Measurements from ENCODE around the gene DGKI. TPM values are rescaled to one million over a fixed set of nuclear protein-coding genes. Genes with fewer than 3 reads are reported as not detected.

The DGKI gene
- total and polyA plus RNA-seq, 2 donors (not counting 1 experiment from before 2014, with no cell fraction given) = 0.74 to 2.1 TPM

- no peak overlapping the region for H2AFZ ChIP-seq (ENCODE audit: low read length)
- peak in 1 of 2 donors; percentile 56 for DNase-seq (ENCODE audit: low read depth in 2 of 2)
- no peaks in the 10 kb centered on the region for H3K36me3 ChIP-seq (ENCODE audit: control insufficient read depth, insufficient read depth, low read length)
- no peaks in the 10 kb centered on the region for H3K4me1 ChIP-seq (ENCODE audit: control insufficient read depth, extremely low read depth, insufficient read depth, low read length)
- H3K79me2 ChIP-seq (ENCODE audit: control insufficient read depth, insufficient read depth, low read length) = no peaks in the 10 kb centered on the region
- no peak overlapping the region for H3K4me3 ChIP-seq (replicated peaks in 1 of 4; ENCODE audit: control extremely low read depth in 1 of 4, insufficient read depth in 1 of 4, low read depth in 3 of 4, low read length in 4 of 4)
- H4K20me1 ChIP-seq (ENCODE audit: control insufficient read depth, extremely low read depth, insufficient read depth, low read length) = no peaks in the 10 kb centered on the region
- TF ChIP-seq EZH2 (IDR thresholded peaks at IDR 0.05; ENCODE audit: low read length, missing control alignments) = no peak
- TF ChIP-seq, protein P1, sequence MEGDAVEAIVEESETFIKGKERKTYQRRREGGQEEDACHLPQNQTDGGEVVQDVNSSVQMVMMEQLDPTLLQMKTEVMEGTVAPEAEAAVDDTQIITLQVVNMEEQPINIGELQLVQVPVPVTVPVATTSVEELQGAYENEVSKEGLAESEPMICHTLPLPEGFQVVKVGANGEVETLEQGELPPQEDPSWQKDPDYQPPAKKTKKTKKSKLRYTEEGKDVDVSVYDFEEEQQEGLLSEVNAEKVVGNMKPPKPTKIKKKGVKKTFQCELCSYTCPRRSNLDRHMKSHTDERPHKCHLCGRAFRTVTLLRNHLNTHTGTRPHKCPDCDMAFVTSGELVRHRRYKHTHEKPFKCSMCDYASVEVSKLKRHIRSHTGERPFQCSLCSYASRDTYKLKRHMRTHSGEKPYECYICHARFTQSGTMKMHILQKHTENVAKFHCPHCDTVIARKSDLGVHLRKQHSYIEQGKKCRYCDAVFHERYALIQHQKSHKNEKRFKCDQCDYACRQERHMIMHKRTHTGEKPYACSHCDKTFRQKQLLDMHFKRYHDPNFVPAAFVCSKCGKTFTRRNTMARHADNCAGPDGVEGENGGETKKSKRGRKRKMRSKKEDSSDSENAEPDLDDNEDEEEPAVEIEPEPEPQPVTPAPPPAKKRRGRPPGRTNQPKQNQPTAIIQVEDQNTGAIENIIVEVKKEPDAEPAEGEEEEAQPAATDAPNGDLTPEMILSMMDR (conservative IDR thresholded peaks at IDR 0.05 in 1 of 2, IDR thresholded peaks at IDR 0.05 in 1 of 2; ENCODE audit: low read depth in 1 of 2, low read length in 2 of 2) = no peak
- no peak overlapping the region for H3K9ac ChIP-seq (ENCODE audit: insufficient read depth, low read length)
- H3K27ac ChIP-seq (ENCODE audit: insufficient read depth, low read length) = no peak overlapping the region
- no peak overlapping the region for H3K4me2 ChIP-seq (ENCODE audit: extremely low read depth, insufficient read depth, low read length)
- H3K27me3 ChIP-seq (ENCODE audit: control insufficient read depth, insufficient read depth, low read length) = no peaks in the 10 kb centered on the region
- no peaks in the 10 kb centered on the region for H3K9me3 ChIP-seq (ENCODE audit: control insufficient read depth, insufficient read depth, low read depth, low read length)
Observed at GRCh38 chr7:137734221-137734620, 112.6 kb downstream of the DGKI start.

- TF ChIP-seq, protein P1 (conservative IDR thresholded peaks at IDR 0.05 in 1 of 2, IDR thresholded peaks at IDR 0.05 in 1 of 2; ENCODE audit: low read depth in 1 of 2, low read length in 2 of 2) = no peak
- TF ChIP-seq EZH2 (IDR thresholded peaks at IDR 0.05; ENCODE audit: low read length, missing control alignments) = no peak
- H2AFZ ChIP-seq (ENCODE audit: low read length) = no peak overlapping the region
- no peaks in the 10 kb centered on the region for H4K20me1 ChIP-seq (ENCODE audit: control insufficient read depth, extremely low read depth, insufficient read depth, low read length)
- no peaks in the 10 kb centered on the region for H3K27me3 ChIP-seq (ENCODE audit: control insufficient read depth, insufficient read depth, low read length)
- no peaks in the 10 kb centered on the region for H3K79me2 ChIP-seq (ENCODE audit: control insufficient read depth, insufficient read depth, low read length)
- no peak overlapping the region for H3K27ac ChIP-seq (ENCODE audit: insufficient read depth, low read length)
- DNase-seq (ENCODE audit: low read depth in 2 of 2) = no peak
- no peaks in the 10 kb centered on the region for H3K36me3 ChIP-seq (ENCODE audit: control insufficient read depth, insufficient read depth, low read length)
- H3K9me3 ChIP-seq (ENCODE audit: control insufficient read depth, insufficient read depth, low read depth, low read length) = no peaks in the 10 kb centered on the region
- no peak overlapping the region for H3K9ac ChIP-seq (ENCODE audit: insufficient read depth, low read length)
- no peak overlapping the region for H3K4me2 ChIP-seq (ENCODE audit: extremely low read depth, insufficient read depth, low read length)
- H3K4me1 ChIP-seq (ENCODE audit: control insufficient read depth, extremely low read depth, insufficient read depth, low read length) = no peaks in the 10 kb centered on the region
- no peak overlapping the region for H3K4me3 ChIP-seq (replicated peaks in 1 of 4; ENCODE audit: control extremely low read depth in 1 of 4, insufficient read depth in 1 of 4, low read depth in 3 of 4, low read length in 4 of 4)
Observed at GRCh38 chr7:137732168-137732567, 114.6 kb downstream of the DGKI start.

DNA sequence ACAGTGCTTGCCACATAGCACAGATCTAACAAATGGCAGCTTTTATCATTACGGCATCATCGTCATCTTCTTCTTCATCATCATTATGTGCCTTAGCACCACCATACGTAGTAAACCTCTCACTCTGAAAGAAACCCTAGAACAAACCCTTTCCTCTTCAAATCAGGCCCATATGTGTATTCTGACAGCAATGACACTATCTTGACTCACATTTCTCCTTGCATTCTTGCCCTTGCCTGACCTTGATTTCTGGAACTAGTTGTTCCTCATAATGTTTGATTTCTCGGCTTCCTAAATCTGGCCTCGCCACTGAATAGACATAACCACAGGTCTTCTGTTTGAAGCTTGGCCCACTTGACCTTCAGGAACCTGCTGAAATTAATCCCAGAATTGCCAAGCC, 115.3 kb downstream of the DGKI start:
- no peak overlapping the region for H3K4me2 ChIP-seq (ENCODE audit: extremely low read depth, insufficient read depth, low read length)
- peak; percentile 13 to 45 for DNase-seq (ENCODE audit: low read depth in 2 of 2)
- no peak overlapping the region for H3K9ac ChIP-seq (ENCODE audit: insufficient read depth, low read length)
- H3K27me3 ChIP-seq (ENCODE audit: control insufficient read depth, insufficient read depth, low read length) = no peaks in the 10 kb centered on the region
- no peak overlapping the region for H3K27ac ChIP-seq (ENCODE audit: insufficient read depth, low read length)
- H3K4me1 ChIP-seq (ENCODE audit: control insufficient read depth, extremely low read depth, insufficient read depth, low read length) = no peaks in the 10 kb centered on the region
- TF ChIP-seq, protein P1 (conservative IDR thresholded peaks at IDR 0.05 in 1 of 2, IDR thresholded peaks at IDR 0.05 in 1 of 2; ENCODE audit: low read depth in 1 of 2, low read length in 2 of 2) = no peak
- TF ChIP-seq EZH2 (IDR thresholded peaks at IDR 0.05; ENCODE audit: low read length, missing control alignments) = no peak
- no peaks in the 10 kb centered on the region for H3K36me3 ChIP-seq (ENCODE audit: control insufficient read depth, insufficient read depth, low read length)
- H4K20me1 ChIP-seq (ENCODE audit: control insufficient read depth, extremely low read depth, insufficient read depth, low read length) = no peaks in the 10 kb centered on the region
- no peaks in the 10 kb centered on the region for H3K9me3 ChIP-seq (ENCODE audit: control insufficient read depth, insufficient read depth, low read depth, low read length)
- no peak overlapping the region for H3K4me3 ChIP-seq (replicated peaks in 1 of 4; ENCODE audit: control extremely low read depth in 1 of 4, insufficient read depth in 1 of 4, low read depth in 3 of 4, low read length in 4 of 4)
- H2AFZ ChIP-seq (ENCODE audit: low read length) = no peak overlapping the region
- no peaks in the 10 kb centered on the region for H3K79me2 ChIP-seq (ENCODE audit: control insufficient read depth, insufficient read depth, low read length)
